HG03097 (cell line): ENCODE results near the gene ONECUT1.

Experiments used
- ATAC-seq: cut with Tn5 transposase; IDR thresholded peaks from one replicate; pipeline ENCODE4 v1.9.1; 2021; ENCODE audit not compliant: unreplicated experiment, low FRiP score

ONECUT1 gene

DNA sequence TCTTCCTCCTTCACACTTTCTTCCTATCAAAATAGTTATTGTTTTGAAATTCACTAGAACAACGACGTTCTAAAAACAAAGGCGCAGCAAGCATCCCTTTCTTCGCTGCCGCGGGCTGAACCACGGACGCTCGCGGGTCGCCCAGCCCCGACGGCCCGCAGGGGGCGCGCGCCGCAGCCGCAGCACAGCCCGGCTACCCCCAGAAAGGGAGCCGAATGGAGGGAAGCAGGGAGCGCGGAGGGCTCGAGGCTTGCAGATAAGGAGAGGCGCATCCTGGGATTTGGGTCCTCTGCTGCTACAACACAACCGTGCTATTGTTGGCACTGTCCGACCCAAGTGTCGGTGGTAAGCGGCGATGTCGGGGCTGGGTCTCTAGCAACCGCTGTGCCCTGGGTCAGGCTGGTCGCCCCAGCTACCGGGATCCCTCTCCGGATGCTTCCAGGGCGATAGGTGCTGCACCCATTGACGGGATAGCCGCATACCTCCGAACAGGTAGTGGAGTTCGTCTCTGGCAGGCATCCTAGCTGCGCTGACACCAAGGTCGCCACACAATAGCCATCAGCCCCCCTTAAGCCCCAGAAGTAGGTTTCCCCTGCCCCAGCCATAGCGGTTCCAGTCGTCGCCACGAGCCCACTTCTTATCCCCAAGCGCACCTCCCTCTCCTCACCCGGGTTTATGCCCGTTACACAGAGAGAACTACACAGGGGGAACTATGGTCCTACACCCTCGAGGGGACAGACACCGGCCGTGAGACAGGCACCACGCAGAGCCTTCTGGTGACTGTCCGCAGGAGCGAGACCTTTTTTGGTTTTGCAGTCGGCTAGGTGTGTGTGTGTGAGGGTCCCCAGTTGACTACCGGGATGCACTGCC is 6.0 kb downstream of the ONECUT1 start:
- ATAC-seq: no peak

DNA sequence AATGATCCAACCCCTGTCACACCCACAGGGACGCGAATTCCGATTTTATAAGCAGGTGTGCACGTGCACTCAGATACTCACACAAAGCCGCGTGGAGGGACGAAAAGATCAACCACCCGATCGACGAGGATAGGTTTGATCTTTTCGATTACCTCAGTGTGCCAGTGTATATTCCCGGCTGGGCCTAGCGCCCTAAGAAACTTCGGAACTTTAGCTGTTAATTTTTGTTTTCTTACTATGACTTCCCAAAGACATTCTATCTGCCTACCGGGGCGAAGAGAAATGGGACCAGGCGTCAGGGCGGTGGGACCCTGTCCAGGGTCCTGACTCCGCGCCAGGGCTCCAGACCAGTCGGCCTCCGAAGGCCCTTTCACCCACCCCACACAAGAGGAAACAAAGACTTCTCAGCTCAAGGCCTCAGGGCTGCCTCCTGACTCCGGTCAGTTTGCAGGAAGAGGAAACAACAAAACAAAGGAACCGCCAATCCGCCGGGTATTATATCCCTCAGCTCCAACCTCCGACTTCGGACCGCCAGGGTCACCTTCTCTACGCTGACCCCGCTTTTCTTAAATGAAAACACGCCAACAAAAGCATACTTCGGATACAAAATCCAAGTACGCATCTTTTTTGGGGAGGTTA is 6.8 kb downstream of the ONECUT1 start:
- no peak for ATAC-seq

GRCh38 chr15:52782514-52782913 is 7.6 kb downstream of the ONECUT1 start:
- ATAC-seq: no peak

GRCh38 chr15:52780172-52780980 is 9.8 kb downstream of the ONECUT1 start:
- ATAC-seq: no peak

GRCh38 chr15:52778457-52778856 is 11.7 kb downstream of the ONECUT1 start:
- no peak for ATAC-seq

DNA sequence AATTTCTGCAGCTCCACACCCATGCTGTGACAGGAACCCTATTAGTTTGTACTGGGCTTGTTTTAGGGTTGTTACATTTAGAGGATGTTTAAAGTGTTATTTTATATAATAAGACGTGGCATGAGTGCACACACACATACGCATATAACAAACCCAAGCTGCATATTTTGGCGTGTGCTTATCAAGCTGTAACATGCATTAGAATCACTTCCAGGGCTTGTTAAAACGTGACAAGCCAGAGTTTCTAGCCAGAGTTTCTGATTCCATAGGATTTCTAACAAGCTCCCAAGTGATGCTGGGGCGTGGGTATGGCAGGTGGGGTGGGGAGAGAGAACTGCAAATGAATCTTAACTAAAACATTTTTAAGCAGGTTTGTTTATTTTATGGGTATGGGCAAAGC is 17.4 kb downstream of the ONECUT1 start:
- no peak for ATAC-seq

- no peak for ATAC-seq
Measured at GRCh38 chr15:52765785-52766184, 24.4 kb downstream of the ONECUT1 start.

DNA sequence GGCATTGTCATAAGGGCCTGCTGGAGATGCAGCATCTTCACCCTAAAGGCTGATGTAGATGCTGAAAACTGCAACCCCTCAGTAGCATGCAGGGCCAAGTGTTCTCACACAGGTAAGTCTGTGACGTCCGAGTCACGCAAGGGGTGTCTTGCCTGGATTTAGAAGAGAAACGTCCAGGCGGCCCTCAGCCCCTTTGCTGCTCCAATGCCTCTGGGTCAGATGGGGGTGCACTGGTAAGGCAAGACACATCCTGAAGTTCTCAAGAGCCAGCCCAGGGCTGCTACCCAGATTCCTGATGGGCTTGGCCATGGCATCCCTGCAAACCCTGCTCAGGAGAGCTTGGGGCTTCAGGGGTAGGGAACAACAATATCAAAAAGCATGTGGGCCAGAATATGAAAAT is 25.4 kb downstream of the ONECUT1 start:
- ATAC-seq: no peak

DNA sequence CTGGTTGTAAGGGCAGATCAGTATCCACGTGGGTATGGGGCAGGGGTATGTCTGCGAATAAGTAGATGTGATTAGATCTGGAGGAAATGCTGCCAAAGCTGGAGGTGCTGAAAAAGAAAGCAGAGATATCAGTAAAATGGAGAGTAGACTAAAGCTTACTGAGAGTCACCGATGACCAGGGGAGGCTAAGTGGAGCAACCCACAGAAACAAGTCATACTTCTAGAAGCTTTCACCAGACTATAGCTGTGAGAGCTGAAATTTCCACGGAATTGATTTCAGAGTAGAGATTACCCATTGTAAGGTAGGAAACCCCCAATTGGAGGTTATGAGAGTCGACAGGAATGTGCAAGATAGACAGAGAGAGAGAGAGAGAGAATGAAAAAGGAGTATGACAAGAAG is 27.5 kb downstream of the ONECUT1 start:
- no peak for ATAC-seq

DNA sequence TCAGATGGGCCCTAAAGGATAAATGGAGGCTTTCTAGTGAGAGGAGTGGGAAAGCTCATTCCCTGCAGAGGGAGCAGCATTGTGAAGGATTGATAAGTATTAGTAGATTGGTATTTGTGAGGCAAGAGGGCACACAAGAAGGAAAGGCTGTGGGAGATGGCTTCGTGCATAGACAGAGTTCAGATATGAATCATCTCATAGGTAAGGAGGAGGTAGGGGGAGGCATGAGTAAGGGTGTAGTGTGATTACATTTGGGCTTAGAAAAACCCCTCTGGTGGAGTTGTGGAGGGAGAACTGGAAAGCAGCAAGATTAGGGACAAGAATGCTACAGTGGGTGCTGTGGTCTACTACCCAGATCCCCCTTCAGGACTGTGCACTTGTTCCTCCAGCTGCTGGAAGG is 29.6 kb downstream of the ONECUT1 start:
- no peak for ATAC-seq

DNA sequence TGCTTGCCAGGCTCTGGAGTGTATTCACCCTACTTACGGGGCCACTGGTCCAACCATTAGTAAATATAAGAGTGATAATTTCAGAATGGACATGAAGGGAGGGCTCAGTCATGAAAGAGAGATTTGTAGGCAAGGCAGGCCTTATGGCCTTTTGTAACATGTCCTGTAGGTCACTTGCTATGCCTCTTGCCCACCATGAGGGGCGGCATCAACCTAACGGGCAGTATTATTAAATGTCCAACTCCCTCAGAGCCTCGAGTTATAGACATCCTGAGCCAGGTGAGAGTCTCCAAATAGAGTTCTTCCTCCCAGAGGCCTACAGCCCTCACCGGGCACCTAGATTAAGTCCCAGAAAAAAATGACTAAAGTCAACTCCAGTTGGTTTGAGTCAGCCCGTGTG is 30.2 kb downstream of the ONECUT1 start:
- no peak for ATAC-seq

DNA sequence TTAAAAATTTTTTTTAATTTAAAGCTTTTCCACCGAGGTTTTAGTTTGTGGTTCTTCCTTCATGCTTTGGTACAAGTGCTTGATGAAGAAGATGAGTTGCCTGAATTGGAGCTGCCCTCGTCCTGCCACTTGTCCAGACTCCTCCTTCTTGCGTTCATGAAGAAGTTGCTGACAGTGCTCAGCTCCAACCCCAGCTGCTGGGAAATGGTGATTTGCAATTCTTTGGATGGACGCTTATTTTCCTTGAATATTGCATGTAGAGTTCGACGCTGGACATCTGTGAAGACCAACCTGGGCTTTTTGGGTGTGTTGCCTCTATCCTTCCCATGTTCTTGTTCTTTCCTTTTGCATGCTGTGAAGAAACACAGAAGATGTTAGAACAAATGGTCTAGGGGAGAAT is 32.6 kb downstream of the ONECUT1 start:
- no peak for ATAC-seq

DNA sequence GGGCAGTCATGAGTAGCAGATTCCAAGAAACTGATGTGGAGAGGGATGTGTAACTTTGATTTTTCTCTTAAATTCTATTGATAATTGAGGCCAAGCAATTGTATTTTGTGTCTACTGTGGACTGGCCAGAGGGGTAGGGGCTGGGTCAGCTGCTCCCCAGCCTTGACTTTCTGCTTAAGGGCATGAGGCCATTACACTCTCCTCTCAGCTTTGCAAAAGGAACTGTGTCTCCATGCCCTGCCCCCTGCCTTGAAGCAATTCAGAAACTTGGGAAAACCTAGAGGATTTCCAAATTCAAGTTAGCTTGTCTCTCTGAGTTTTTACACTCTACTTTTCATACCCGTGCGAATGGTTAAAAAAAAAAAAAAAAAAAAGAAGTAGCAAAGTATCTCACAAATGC is 38.6 kb downstream of the ONECUT1 start:
- ATAC-seq: no peak

DNA sequence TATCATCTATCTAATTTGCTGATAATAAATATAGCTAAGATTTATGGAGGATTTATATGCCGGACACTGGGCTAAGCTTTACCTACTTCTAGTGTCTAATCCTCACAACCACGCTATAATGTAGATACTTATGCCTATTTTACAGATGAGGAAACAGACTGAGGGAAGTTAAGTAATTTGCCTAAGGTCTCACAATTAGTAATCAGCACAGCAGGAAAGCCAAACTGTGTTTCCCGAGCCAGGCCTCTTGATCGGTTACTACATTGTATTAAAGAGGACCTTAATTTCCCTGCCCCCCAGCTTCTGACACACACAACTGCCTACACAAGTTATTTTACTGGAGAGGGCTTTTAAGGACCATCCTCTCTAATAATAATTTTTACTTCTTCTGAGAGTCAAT is 40.9 kb downstream of the ONECUT1 start:
- no peak for ATAC-seq

GRCh38 chr15:52746162-52746757 is 43.9 kb downstream of the ONECUT1 start:
- no peak for ATAC-seq

DNA sequence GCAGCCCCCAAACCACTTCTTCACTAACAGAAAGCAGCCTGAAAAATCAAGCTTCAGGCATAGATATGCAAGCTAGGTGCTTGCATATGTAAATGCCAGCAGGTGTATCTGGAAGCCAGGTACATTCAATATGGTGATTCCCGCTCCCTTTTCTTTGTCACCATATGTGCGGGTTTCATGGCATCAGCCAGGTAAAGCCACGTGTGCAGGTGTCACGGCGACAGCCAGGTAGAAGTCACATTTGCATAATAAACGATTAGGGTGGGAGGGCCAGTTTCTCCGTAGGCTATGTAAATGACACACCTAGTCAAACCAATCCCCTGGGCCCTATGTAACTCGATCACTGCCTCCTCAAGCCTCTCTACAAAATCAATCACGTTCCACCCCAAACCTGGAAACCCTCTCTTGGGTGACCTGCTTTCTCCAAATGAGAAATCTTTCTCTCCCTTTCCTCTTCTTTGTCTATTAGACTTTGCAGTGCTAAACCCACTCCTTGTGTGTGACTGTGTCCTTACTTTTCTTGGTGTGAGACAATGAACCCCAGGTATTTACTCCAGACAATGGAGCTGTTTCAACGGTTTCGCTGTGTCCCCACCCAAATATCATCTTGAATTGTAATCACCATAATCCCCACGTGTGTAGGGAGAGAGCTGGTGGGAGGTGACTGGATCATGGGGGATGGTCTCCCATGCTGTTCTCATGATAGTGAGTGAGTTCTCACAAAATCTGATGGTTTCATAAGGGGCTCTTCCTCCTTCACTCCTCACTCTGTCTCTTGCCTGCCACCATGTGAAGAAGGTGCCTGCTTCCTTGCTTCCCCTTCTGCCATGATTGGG is 44.6 kb downstream of the ONECUT1 start:
- ATAC-seq: no peak

- no peak for ATAC-seq
Measured at GRCh38 chr15:52738311-52738710, 51.8 kb downstream of the ONECUT1 start.

DNA sequence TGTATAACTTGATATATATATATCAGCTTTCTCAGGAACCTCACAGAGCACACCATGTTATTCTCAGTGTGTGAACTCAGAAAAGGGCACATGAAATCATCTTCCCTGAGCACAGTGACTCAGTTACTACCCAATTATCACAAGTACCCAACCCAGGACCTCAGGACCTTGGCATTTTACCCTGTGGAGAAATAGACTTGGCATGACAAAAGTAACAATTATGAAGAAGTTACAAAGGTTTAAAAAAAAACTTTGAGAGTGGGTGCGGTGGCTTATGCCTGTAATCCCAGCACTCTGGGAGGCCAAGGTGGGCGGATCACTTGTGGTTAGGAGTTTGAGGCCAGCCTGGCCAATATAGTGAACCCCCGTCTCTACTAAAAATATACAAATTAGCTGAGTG is 52.4 kb downstream of the ONECUT1 start:
- ATAC-seq: no peak

DNA sequence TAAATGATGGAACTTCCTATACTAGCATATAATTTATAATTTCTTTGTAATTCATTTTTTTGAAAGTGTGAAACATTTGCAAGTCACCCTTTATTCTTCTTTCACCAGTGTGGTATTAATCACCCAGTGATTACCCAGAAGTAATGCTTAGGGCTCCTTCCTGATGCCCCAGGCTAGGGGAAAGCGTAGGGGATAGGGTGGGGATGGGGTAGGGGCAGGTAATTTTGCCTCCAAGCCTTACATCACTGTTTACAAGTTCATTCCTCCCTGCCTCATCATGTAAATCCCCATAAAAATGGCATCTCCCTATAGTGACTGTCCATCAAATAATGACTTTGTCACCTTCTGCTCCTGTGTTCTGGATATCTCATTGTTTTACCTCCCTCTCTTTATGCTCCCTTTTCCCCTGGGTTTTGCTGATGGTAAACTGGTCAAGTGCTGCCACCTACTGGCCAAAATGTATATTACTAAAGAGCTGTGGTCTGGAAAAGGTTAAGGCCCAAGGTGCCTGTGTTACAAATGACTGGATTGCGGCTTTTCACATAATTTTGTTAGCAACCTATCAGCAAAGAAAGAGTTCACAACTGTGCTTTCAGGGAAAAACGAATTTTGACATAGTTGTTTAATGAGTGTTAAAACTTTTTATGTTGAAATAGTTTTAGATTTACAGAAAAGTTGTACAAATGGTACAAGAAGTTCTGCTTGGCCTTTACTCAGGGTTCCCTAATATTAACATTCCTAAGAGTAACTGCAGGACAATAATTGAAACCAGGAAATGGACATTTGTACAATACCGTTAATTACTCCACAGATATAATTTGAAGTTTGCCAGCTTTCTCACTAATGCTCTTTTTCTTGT is 54.7 kb downstream of the ONECUT1 start:
- ATAC-seq: no peak
